H1 (cell line): ENCODE data around the gene NDEL1.

Experiments
- ATF3 ChIP-seq: IDR thresholded peaks from 2 replicates; pipeline ENCODE4 v1.6.1; 2011; ENCODE audit warnings: low read depth, mild to moderate bottlenecking, low read length; ENCODE audit not compliant: insufficient read depth
- CTCF ChIP-seq, 3 experiments: IDR thresholded peaks; 1 replicate in 2 of 3; 2 replicates in 1 of 3; pipeline versions ENCODE4 v1.5.1 to v1.6.1; 2011; ENCODE audit warnings: low read length in 3 of 3, mild to moderate bottlenecking in 3 of 3, inconsistent platforms in 2 of 3, low read depth in 1 of 3, moderate library complexity in 1 of 3; ENCODE audit not compliant: insufficient read depth in 1 of 3; ENCODE audit errors: control extremely low read depth in 1 of 3
- EZH2 ChIP-seq: fragments of 200-600 bp; sonication (generic); IDR thresholded peaks from 2 replicates; pipeline ENCODE4 v1.7.1; 2012; ENCODE audit warnings: low read depth, mild to moderate bottlenecking, moderate library complexity, low read length, inconsistent platforms; ENCODE audit not compliant: severe bottlenecking
- GABPA ChIP-seq: IDR thresholded peaks from 2 replicates; pipeline ENCODE4 v1.6.1; 2011; ENCODE audit warnings: mild to moderate bottlenecking, low read length, moderate library complexity, borderline replicate concordance; ENCODE audit not compliant: insufficient read depth
- JUND ChIP-seq: IDR thresholded peaks from 2 replicates; pipeline ENCODE4 v1.6.1; 2011; ENCODE audit warnings: mild to moderate bottlenecking, improper control_type of control experiment, low read length
- MAX ChIP-seq: IDR thresholded peaks from 2 replicates; pipeline ENCODE4 v1.6.1; 2012; ENCODE audit warnings: inconsistent platforms
- NRF1 ChIP-seq: IDR thresholded peaks from 2 replicates; pipeline ENCODE4 v1.6.1; 2011; ENCODE audit warnings: mild to moderate bottlenecking, low read depth, low read length, improper control_type of control experiment
- PHF8 ChIP-seq: fragments of 200-600 bp; sonication (generic); conservative IDR thresholded peaks from 2 replicates; pipeline ENCODE4 v1.7.1; 2012; ENCODE audit warnings: low read depth, mild to moderate bottlenecking, inconsistent platforms, low read length, moderate library complexity
- POLR2A ChIP-seq, 2 experiments: IDR thresholded peaks; 1 replicate in 1 of 2; 2 replicates in 1 of 2; pipeline ENCODE4 v1.6.1; 2011; ENCODE audit warnings: low read depth in 2 of 2, low read length in 2 of 2, mild to moderate bottlenecking in 2 of 2; ENCODE audit errors: control extremely low read depth in 1 of 2
- RNF2 ChIP-seq: fragments of 200-900, 300-1000 bp; sonication (generic); IDR thresholded peaks from 2 replicates; pipeline ENCODE4 v1.7.1; 2016; ENCODE audit warnings: borderline replicate concordance, low read depth, mild to moderate bottlenecking, antibody characterized with exemption, low read length; ENCODE audit not compliant: poor library complexity, severe bottlenecking; ENCODE audit errors: missing control alignments
- SP2 ChIP-seq: IDR thresholded peaks from 2 replicates; pipeline ENCODE4 v1.6.1; 2012; ENCODE audit warnings: mild to moderate bottlenecking, low read length, inconsistent platforms
- TAF1 ChIP-seq: IDR thresholded peaks from 2 replicates; pipeline ENCODE4 v1.6.1; 2011; ENCODE audit warnings: mild to moderate bottlenecking, low read depth, low read length
- USF2 ChIP-seq: IDR thresholded peaks from 2 replicates; pipeline ENCODE4 v1.6.1; 2011; ENCODE audit warnings: low read length, improper control_type of control experiment
- YY1 ChIP-seq: IDR thresholded peaks from 2 replicates; pipeline ENCODE4 v1.6.1; 2011; ENCODE audit warnings: low read depth, mild to moderate bottlenecking, low read length

GRCh38 chr17:8412089-8412488 is 23.6 kb upstream of the NDEL1 start:
- TF ChIP-seq YY1, result no peak
- no peak for TF ChIP-seq MAX
- TF ChIP-seq POLR2A (IDR thresholded peaks at IDR 0.05; ENCODE audit: control extremely low read depth in 1 of 2, low read depth in 2 of 2, low read length in 2 of 2), result no peak
- no peak for TF ChIP-seq EZH2
- no peak for TF ChIP-seq GABPA
- no peak for TF ChIP-seq PHF8
- TF ChIP-seq SP2, result no peak
- TF ChIP-seq TAF1, result no peak
- TF ChIP-seq USF2, result no peak
- no peak for TF ChIP-seq CTCF (IDR thresholded peaks at IDR 0.05; ENCODE audit: control extremely low read depth in 1 of 3, insufficient read depth in 1 of 3, low read depth in 1 of 3, low read length in 3 of 3)
- no peak for TF ChIP-seq JUND
- TF ChIP-seq ATF3, result no peak
- TF ChIP-seq NRF1, result no peak
- TF ChIP-seq RNF2, result no peak
